Inferior parietal cortex (tissue), 1 donor: ENCODE data around the gene SYNDIG1.

Experiments
- DNase-seq: peaks from one replicate; pipeline ENCODE4 v3.0.0-alpha.2; 2016; ENCODE audit errors: extremely low spot score

The SYNDIG1 gene

DNA sequence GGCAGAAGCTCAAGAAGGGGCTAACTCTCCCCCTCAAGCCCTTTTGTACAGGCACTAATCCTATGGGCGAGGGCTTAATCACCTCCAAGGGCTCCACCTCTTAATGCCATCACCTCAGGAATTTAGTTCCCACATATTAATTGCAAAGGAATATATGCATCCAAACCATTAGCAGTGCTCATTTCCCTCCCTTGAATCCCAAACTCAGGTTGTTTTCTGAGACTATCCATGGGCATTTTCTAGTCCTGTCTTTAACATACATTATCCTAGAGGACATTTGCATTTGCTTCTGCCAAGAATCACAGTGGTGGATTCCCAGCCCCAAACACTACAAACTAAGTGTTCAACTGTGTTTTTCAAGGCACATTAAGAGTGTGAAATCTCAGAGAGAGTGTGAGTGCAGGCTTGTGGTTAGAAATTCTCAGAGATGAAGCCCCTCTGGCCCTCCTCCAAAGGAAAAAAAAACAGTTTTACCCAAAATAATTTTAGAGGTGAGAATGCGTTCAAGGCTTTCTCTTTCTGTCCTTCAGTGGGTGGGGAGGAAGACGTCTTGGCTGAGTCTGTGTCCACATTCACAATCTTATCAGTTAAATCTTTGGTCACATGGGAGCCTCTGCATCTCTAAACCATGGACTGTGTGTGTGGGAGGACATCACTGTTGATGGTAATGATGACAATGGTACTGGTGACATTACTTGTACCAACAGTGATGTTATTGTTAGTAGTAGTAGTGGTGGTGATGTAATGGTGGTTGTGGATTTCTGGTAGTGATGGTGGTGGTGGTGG is 59.3 kb downstream of the SYNDIG1 start:
- no peak for DNase-seq

DNA sequence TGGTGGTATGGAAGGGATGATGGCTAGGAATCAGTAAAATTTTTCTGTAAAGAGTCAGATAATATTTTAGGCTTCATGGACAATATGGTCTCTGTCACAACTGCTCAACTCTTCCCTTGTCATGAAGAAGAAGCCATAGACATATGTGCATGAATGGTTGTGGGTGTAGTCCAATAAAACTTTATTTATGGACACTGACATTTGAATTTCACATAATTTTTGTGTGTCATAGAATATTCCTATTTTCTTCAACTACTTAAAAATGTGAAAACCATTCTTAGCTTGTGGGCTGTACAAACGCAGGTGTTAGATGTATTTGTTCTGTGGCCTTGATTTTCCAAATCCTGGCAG is 59.9 kb downstream of the SYNDIG1 start:
- DNase-seq = no peak

DNA sequence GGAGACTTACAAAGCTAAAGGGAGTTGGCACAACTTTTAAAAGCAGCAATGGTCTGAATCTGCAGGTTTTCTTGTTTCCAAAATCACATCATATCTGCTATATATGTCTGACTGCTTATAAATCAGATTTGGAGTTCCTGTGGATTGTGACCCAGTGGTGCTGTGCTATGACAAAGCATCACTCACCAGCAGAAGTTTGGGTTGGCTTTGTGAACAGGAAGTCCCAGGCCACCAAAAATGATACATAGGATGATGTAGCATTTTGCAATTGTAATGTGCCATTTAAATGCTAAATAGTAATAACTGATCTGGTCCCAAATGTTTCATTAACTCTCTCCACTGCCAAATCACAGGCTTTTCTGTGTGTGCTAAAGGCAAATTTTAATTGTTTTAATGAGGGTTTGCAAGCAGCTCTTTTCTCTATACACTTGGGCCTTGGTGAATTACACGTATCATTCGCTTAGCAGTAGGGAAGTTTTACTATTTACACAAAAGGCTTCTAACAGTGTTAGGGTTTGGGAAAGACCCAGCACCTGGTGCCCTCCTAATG is 60.8 kb downstream of the SYNDIG1 start:
- DNase-seq = no peak

DNA sequence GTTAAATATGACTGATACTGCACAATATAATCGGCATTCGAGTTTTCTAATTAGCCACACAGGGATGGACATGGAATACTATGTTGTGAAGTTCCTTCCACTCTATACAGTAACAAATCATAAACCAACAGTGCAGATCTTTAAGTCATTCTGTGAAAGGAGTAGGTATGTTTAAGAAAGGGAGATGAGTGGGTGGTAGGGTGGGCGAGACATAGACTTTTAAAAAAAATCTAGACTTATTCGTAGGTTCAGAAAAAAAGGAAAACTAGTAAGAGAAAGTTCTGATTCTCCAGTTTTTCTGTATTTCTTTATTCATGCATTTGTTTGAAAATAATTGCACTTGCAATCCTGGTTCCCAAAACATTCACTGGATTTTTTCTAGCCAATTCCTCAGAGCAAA is 61.8 kb downstream of the SYNDIG1 start:
- no peak for DNase-seq

DNA sequence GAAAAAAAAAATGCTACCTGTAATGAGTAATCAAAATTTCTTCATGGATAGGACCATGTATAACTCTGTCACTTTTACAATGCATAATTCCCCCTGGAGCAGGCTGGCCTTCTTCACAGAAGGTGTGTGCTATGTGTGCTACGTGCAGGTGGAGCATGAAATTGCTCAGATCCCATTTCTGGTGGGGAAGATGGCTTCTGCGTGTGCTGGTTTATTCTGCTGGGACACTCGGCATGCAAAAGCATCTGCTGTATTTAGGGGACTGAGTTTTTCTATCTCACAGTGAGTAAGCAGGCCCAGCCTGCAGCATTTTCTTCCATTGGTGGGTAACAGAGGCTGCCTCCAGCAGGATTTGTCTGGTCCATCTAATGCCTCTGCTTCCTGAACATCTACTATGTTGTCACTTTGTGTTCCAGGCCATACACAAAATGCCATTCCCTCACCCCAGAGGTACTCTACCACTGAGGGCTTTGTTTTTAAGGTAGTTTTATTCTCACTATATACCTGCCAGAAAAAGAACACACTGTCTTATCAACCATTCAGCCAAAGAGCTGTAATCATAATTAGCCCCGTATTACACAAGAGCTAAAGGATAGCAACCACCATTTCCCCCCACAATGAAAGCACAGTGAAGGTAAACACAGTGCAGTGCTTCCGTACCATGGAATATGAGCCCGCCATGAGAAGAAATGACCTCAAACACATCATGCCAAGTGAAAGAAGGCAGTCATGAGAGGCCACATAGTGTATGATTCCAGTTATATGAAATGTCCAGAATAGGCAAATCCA is 62.4 kb downstream of the SYNDIG1 start:
- DNase-seq = no peak

DNA sequence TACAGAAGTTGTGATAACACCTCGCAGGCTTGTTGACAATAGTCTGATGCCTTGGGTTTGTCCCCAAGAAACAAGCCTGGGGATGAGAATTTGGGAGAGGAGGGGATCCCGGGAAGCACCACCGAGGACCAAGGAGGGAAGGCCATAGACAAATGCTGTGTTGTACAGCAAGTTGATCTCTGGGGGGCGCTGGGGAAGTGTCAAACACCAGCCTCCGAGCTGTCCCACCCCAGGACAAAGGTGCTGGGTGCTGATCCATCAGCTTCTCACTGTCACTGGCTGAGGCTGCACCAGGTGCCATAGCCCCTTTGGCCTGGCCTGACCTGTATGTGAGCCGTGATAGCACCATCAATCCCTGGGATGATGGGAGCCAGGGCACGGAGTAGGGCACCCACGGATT is 64.0 kb downstream of the SYNDIG1 start:
- no peak for DNase-seq

DNA sequence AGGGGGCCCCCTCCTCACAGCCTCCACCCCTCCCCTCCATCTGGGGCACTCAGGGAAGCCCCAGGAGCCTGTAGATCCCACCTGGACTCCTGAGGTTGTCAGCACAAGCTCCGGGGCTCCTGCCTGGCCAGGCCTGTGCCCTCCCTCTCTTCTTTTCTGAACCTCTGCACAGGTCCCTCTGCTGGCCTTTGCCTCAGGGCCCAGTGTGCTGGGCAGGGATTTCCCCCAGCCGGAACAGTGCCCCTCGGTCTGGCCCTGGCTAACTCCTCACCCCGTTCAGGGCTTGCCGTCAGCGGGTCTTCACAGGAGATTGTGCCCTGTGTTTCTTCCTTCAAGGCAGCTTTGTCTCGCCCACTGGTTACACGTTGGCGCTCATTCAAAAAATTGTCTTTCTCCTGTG is 64.9 kb downstream of the SYNDIG1 start:
- no peak for DNase-seq

DNA sequence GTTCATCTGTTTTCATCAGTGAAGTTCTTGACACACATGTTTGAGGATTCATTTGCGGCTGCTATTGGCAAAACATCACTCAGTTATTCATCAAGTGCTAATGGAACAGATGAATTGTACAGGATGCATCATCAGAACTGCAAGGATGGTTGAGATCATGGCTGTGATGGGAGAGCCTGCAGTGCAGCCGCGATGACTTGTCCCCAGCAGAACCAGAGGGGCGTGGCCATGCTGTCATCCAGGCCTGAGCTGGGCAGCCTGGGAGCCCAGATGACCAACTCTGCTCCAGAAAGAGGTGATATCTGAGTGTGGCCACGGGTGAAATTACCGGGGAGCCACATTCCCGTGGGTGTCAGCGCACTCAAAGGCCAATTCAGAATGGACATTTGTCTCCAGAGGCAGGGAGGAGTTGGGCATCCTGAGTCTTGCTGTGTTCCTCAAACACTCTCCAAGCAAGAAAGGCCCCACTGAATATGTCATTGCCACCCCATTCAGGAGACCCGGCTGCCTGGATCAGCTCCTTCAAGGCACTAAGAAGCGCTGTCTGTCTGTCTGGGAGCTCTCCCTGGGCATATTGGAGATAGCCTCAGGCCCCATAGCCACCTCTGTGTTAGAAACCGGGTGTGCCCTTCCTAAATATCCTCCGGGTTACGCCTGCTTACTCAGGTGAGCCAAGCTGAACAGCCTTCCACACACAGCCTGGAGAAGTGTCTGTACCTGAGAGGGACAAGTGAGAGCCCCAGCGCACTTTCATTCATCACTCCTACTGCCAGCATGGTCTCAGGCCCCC is 66.7 kb downstream of the SYNDIG1 start:
- DNase-seq = no peak

DNA sequence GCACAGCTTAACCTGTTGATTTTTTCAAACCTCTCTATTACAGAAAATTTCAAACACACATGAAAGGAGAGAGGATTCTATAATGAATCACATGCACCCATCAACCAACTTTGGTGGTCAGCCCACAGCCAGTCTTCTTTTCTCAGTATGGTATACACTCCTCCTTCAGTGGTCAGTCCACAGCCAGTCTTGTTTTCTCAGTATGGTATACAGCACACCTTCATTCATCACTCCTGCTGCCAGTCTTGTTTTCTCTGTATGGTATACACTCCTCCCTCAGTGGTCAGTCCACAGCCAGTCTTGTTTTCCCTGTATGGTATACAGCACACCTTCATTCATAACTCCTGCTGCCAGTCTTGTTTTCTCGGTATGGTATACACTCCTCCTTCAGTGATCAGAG is 67.8 kb downstream of the SYNDIG1 start:
- DNase-seq = no peak

DNA sequence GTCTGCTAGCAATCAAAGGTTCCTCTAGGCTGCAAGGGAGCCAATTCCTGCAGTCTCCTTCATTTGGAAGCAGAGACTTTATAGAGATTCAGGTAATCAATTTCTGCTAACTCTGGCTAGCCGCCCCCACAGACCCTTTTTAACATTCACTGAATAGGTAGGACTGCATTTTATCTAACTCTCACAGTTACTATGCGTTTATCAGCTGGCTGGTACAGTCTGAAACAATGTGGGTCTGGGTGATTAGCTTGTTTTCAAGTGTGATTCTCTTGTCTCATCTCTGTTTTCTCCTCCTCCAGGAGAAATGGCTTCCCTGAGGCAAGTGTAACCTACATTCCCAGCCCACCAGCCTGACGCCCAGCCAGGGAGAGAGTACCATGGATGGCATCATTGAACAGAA is 73.3 kb downstream of the SYNDIG1 start:
- DNase-seq = no peak

DNA sequence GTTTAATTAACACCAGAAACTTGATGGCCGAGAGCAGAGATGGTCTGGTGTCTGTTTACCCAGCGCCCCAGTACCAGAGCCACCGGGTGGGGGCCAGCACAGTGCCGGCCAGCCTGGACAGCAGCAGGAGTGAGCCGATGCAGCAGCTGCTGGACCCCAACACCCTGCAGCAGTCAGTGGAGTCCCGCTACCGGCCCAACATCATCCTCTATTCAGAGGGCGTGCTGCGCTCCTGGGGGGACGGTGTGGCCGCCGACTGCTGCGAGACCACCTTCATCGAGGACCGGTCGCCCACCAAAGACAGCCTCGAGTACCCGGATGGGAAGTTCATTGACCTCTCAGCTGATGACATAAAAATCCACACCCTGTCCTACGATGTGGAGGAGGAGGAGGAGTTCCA is 73.7 kb downstream of the SYNDIG1 start:
- DNase-seq = no peak

DNA sequence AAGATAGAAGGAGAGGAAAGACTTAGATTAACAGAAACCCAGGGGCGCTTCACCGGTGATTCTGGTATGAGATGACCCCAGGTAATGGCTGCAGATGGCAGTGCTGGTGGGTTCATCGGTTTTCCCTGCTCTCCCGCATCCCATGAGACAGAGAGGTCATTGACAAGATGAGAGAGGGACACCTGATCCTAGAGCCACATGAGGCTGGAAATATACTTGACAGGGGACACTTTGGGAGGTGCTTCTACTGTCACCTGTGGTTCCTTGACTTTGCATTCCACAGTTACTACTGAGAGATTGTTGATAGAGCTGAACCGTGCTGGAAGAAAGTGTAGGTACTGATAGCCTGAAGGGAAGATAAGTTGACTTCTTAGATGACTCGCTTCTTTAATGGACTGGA is 74.3 kb downstream of the SYNDIG1 start:
- no peak for DNase-seq

DNA sequence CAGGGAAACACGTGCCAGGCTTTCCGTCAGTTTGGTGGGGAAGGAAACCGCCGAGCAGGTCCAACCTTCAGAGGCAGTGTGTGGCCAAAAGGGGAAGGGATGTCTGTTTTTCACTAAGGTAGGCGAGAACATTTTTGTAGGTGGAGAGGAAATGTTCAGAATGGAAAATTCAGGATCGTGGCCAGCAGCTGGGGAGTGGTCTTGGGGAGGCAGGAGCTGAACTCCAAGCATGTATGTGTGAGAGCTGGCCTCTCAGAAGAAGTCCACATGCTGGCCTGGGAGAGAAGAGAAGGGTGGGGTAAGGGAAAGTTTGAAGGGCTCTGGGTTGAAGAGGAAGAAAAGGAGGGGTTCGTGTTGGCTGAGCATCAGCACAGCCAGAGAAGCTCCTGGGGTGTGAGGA is 74.9 kb downstream of the SYNDIG1 start:
- DNase-seq = no peak

DNA sequence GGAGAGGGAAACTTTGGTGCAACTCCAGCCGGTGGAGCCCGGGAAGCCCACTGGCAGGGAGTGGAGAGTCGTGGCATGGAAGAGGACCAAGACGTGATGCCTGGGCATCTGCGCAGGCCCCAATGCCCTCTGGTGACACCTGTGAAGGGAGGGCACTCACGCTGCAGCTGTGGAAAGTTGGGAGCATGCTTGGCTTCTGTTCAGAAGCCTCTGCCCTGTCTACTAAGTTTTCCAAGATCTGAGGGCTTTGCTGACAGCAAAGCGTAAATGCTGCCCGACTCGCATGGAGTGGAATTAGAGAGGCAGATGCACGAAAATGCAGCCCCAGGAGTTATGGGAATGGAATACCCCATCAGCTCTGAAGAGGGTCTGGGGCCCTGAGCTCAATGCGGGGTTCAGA is 75.7 kb downstream of the SYNDIG1 start:
- no peak for DNase-seq

DNA sequence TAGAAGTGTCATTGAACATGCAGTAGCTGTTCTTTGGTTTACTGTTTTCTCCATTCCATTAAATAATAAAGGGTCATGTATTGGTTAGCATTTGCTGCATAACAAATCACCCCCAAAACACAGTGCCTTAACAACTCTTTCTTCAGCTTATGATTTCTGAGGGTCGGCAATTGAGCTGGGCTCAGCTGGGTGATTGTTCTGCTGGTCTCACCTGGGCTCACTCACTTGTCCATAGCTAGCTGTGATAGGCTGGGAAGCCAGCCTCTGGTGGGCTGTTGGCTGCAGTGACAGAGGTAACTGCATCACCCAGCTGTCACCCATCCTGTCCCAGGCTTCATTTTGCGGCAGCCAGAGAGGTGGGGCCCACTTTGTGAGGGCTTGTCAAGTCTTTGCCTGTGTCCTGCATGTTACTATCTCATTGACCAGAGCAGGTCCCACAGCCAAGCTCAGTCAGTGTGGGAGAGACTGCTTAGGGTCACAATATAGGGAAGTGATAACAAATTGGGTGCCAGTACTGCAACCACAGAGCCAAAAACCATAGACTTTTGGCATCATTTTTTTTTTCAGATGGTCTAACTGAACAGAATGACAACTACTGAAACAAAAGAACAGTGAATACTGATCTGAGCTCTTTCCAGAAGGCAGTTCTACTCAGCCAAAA is 76.9 kb downstream of the SYNDIG1 start:
- no peak for DNase-seq

DNA sequence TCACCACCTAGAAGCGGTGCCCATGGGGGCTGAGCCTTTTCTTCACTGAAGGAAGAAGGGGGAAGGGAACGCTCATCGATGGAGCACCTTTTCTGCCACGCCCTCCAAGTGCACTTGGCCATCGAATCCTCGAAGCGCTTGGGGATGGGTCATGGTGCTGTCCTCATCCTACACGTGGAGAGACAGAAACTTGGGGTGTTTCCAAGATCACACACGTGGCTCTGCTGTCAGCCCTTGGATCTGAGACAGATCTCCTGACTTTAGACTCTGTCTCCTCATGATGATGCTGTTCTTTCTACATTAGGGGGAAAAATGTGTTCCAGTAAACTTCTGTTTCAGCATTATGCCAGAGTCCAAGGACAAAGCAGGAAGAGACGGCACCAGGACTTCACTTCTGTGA is 78.5 kb downstream of the SYNDIG1 start:
- no peak for DNase-seq

DNA sequence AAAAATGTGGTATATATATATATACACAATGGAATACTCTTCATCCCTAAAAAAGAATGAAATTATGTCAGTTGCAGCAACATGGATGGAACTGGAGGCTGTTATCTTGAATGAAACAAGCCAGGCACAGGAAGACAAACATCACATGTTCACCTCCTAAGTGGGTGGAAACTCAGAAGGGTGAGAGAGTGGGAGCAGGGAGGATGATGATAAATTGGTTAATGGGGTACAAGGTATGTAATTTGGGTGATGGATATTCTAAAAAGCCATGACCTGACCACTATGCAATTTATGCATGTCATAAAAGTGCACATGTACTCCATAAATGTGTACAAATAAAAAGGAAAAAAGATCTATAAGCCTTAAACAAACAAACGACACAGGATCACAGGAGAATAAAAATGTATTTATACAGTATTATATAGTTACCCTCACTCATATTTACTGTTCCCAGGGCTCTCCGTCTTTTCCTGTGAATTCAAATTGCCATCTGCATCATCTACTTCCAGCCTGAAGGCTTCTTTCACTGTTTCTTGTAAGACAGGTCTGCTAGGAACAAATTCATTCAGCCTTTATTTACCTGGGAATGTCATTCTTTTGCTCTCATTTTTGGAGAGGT is 89.8 kb downstream of the SYNDIG1 start:
- DNase-seq = no peak

DNA sequence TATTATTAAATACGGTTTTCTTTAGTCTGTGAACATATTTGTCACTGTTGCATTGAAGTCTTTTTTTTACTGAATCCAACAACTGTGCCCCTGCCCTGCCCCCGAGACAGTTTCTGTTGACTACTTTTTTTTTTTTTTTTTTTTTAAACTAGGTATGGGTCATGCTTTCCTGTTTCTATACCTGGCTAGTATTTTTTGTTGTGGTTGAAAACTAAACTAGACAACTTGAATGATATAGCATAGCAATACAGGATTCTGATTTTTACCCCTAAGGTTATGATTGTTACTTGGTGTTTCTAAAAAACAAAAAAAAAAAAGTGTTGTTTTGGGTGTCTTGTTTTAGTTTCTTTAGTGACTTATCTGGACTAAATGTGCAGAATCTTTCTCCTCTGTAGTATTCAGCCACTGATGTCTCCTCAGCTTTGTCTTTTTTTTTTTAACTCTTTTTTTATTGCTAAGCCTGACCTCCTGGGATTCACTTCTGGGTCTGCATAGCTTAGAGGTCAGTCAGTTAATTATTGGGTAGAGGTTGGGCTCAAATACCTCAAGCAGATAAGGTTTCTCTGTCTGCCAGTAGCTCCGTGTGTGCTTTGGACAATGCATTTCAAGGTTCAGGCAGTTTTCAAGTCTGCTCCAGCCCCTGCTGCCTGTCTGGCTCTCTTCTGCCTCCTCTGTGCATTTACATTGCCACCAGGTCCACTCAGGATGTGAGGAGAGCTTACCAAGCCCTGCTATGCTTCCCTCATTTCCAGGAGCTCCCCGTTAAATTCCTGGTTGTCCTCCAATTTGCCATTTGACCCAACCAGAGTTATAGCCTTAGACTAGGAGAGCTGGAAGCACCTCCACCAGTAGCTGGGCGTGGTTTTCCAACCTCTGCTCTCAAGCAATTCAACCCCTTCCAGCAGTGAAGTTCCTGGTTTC is 91.4 kb downstream of the SYNDIG1 start:
- no peak for DNase-seq

DNA sequence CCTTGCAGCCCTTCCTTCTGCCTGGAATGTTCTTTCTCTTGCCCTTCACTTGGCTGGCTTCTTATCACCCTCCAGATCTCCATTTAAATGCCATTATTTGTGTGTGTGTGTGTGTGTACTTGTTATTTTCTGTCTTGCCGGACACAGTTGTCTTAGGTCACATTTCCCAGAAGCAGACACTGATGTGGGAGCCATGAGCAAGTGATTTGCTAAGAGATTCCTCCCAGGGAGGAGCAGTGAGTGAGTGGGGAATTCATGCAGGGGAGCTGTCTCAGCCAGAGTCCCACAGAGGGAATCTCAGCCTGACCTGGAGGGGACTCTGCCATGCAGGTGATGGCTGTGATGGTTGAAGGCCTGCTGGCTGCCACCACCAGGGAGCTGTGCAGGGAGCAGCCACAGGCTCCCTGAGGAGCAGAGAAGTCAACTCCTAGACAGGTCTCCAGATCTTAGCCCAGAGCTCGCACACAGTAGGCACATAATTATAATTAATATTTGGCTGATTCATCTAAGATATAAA is 96.5 kb downstream of the SYNDIG1 start:
- DNase-seq = no peak

DNA sequence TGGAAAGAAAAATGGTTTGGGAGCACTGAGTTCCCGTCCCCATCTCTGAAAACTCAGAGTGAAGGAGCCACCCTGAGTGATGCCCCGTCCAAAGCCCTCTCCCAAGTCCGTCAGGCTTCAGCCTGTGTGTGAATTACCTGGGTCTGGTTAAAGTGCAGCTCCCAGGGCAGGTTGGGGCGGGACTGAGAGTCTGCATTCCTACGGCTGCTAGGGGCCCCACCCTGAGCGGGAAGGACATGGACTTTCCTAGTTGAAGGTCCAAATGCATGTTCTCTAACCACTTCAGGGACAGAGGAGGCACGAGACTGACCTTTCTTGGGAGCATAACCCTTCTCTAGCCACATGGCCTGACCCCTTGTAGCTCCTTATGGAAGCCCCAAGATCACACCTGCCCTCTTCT is 97.2 kb downstream of the SYNDIG1 start:
- no peak for DNase-seq
